Measurements from ENCODE around the gene APOL2.
"Not testable (repeated sequence)": the region's sequence is repeated elsewhere in the genome, so short reads cannot be mapped to it uniquely, and the experiment has no call there.

The APOL2 gene

DNA sequence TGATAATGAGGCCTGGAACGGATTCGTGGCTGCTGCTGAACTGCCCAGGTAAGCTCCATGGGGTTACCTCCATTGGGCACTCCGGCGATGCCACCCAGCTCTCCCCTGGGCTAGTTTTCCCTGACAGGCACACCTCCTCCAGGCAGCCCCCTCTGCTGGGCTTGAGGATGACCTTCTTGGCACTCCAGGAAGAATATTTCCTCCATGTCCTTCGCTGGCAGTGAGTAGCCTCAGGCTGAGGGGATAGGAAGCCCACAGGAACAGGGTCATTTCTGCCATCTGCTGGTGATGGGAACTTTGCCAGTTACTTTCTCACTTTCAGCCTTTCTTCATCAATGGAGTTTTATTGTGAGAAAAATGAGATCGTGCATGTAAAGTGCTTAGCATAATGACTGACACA lies 22.3 kb upstream of the APOL2 start:
- DNase-seq: not testable (repeated sequence)

DNA sequence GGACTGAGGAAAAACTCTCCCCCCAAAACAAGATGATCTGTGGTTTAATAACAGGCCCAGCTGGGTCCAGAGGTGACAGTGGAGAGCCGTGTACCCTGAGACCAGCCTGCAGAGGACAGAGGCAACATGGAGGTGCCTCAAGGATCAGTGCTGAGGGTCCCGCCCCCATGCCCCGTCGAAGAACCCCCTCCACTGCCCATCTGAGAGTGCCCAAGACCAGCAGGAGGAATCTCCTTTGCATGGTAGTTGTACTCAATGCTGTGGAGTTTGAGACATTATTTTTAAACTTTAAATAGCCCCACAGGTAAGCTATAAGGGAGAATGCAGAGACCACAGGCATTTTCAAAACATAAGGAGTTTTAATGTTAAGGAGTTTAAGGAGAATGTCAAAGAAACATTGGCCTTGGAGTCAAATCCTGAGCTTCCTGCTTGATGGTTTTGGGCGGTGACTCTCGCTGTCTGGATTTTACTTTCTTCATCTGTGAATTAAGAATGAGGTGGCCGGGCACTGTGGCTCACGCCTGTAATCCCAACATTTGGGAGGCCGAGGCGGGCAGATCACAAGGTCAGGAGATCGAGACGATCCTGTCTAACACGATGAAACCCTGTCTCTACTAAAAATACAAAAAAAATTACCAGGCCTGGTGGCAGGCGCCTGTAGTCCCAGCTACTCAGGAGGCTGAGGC lies 20.4 kb upstream of the APOL2 start:
- no peak for DNase-seq

DNA sequence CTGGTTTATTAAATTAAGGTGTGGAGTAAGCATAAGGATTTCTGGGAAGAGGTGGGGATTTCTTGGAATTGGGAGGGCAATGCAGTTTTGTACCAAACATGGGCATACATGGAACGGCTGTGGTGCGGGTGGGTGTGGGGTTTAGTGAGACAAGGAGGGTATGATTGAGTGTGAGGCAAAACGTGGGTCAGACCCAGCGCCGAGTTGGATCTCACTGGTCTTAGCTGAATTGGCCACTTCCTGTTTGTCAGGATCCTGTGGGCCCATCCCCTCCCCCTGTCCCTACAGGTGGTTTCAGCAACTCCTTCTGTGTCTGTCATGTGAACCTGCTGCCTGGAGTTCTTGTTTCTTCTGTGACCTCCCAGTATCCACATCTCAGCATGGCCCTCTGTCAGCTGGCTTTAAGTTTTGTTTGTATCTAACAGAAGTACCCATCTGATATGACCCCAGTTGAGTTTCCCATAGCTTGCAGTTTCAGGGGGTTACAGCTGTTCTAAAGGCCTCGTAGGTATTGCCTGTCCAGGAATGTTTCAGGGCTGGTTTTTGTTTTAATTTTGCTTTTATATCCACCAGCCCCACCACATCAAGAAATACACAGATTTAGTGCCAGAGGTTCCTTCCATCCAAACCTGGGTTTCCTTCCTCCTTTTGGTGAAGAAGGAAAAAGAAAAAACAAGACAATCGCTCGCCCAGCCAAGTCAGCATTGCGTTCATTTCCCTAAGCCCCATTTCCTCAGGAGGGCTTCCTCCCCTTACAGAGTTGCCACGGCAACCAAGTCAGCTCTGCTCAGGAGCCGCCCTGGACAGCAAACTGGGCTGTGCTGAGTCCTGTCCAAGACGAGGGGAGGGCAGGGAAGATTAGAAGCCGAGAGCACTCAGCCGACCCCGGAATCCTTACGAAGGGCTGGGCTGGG lies 19.6 kb upstream of the APOL2 start:
- no peak for DNase-seq

DNA sequence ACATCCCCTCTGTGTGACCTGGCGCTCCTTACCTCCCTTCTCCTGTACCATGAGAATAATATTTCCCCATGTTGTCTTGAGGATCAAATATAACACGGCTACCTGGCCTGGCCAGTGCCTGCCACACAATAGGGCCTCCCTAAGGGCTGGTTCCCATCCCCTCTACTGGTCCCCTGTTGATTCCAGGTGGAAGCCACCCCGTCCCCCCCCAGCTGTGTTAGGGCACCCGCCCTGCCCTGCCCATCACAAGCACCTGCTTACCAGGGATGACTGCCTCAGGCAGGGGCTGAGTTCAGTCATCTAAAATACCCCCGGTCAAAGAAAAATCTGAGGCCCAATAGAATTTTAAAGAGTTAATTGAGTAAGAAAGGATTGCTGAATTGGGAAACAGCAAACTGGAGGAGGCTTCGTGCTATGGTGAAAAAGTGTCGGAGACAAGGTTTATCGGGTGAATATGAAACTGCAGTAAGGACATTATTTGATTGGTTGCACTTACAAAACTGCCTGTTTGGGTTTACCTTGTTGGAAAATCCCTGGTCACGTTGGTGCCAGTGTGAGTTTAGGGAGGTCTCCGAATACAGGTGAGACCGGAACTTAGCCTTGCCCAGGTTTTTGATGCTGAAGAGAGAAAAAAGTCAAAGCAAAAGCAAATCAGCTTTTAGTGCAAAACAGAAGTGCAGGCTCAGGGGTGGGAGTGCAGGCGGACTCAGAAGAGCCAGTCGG lies 18.8 kb upstream of the APOL2 start:
- DNase-seq: peak in 1 of 2 donors; percentile 36

DNA sequence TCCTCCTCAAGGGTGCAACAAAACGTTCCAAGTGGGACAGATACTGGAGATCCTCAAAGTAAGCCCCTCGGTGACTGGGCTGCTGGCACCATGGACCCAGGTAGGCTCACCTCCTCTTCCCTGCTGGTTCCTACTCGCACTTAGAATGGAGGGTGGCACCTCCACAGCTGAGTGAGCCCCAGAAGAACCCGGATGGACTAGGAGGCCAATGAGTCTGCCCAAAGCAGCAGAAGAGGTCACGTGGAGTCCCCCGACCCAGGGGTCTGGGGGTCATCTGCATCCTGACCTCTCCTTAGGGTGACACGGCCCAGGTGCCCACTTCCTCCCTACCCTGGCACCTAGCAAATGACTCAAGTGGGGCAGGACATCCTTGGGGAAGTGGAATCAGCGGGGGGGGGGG lies 18.0 kb upstream of the APOL2 start:
- no peak for DNase-seq

DNA sequence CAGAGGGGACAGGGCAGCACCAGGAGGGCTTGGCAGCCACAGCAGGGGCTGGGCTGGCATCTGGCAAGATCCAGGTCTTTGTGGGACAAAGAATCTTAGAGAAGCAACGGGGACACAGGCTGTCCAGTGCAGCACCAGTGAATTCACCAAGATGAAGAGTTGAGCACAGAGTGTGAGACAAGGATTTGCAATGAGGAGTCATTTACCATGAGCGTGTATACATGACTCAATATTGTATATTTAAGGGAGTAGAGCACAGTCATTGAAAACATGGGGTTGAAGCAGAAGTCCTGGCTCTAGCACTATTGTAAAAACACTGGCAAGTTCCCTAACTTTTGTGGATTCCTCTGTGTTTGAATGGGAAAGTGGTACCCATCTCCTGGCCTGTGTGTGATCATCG lies 17.2 kb upstream of the APOL2 start:
- no peak for DNase-seq

DNA sequence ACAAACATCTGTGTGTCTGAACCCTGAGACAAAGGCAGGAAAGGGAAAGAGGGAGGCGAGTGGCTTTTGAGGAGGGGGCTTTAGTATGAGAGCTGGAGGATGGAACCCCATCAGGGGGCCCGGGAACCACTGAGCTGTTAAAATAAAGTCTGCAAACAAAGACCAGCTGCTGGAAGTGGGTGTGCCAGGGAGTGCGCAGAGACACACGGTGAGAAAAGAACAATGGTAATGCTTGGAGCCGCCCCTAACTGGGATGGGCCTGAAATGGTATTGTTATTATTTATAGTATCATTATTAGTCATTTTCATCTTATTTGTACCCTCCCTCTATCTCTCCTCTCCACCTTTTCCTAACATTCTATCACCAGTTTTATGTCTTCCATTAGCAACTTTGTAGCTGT lies 16.2 kb upstream of the APOL2 start:
- not testable (repeated sequence) for DNase-seq

DNA sequence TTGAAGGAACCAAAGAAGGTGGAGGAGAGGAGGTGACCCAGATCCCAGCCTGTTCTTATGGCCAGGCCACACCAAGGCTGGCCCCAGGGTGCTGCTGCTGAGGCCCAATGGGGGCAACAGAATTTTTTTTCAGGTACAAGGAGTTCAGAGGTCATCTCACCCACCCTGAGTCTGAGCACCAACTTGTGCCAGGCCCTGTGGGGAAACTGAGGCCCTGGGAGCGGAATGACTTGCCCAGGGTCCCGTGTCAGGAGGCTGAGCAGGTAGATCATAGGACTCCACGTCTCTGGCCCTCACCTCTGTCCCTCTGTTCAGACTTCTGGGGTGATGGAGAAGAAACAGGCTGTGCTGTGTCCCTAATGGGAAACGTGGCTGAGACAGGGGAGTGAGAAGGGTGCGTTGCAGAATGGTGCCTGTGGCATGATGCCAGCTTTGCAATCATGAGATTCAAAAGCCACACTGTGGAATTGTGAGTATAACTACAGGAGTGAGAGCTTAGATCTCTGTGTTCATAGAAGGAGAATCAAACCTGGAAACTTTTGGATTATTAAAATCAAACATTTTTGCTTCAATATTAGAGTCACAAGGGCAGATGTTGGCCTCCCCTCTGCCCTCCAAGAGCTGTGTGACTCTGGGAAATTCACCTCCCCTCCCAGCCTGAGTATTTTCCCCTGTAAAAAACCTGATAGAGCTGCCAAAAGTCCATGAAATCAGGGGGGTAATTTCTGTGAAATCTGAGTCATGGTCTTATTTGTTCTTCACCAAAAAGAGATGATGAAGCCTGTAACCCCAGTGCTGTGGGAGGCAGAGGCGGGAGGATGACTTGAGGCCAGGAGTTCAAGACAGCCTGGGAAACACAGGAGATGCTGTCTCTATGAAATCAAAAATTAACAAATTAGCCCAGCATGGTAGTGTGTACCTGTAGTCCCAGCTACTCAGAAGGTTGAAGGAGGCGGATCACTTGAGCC lies 14.5 kb upstream of the APOL2 start:
- DNase-seq: no peak

DNA sequence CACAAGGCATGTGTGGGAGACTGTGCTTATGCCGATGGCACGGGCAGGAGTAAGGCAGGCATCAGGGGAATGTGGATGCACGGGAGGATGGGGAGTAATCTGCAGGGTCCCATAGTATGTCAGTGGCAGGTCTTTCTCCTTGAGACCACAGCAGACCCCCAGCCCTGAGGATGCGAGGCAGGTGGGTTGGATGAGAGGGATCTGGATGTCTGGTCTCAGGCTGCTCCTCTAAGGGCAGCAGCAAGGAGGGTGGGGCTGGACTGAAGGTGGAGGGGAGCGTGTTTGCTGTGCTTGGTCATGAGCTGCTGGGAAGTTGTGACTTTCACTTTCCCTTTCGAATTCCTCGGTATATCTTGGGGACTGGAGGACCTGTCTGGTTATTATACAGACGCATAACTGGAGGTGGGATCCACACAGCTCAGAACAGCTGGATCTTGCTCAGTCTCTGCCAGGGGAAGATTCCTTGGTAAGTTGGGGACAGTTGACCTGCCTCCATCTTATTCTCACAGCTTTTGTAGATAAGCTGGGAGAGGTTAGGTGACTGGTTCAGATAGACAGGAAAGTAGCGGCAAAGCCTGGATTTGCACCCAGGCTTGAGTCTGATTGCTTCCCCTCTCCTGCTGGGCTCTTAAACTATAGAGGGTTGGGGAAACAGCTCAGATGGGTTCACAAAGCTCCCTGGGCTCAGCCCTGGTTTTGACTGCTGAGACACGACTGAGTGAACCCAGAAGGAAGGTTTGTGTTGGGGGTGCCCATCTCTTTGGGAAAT lies 13.6 kb upstream of the APOL2 start, which contains the start of gene APOL1:
Gene APOL1 (plus strand): TSS at position 380 of the 769 bp plus-strand sequence. CDS start 1,823 bp downstream, outside the sequence.
- peak; percentile 44 to 73 for DNase-seq

DNA sequence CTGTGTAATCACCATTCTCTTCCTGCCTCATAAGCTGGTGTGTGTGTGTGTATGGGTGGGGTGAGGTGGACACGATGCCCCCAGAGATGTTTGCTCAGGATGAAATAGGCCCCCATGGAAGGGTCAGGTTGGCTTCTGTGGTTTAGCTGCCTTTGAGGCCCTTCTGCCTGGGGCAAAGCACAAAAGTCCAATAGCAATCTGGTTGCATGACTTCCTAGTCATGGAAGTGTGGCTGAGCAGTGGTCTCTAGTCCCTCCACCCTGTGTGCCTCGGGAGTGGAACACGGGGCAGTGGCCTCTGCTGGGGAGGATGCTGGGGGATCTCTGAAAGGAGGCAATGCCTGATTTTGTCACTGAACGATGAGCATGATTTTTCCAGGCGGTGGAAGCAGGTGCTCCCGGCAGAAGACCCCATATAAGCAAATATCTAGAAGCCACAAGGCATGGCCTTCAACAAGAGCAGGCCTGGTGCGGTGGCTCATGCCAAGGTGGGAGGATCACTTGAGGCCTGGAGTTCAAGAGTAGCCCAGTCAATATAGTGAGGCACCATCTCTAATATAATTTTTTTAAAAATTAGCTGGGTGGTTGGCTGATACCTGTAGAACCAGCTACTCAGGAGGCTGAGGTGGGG lies 12.8 kb upstream of the APOL2 start:
- DNase-seq: not testable (repeated sequence)

DNA sequence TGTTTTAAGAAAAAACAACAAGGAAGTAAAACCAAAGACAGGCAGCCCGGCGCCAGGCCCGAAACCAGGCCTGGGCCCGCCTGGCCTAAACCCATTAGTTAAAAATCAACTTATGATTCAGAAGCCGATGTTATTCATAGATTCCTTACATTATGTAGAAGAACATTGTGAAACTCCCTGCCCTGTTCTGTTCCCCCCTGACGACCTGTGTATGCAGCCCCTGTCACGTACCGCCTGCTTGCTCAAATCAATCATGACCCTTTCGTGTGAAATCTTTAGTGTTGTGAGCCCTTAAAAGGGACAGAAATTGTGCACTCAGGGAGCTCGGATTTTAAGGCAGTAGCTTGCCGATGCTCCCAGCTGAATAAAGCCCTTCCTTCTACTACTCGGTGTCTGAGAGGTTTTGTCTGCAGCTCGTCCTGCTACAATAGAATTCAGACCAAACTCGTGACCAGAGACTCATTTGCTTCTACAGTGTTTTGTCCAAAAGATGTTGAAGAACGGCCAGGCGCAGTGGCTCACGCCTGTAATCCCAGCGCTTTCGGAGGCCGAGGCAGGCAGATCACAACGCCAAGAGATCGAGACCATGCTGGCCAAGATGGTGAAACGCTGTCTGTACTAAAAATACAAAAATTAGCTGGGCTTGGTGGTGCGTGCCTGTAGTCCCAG lies 11.1 kb upstream of the APOL2 start:
- DNase-seq: not testable (repeated sequence)

DNA sequence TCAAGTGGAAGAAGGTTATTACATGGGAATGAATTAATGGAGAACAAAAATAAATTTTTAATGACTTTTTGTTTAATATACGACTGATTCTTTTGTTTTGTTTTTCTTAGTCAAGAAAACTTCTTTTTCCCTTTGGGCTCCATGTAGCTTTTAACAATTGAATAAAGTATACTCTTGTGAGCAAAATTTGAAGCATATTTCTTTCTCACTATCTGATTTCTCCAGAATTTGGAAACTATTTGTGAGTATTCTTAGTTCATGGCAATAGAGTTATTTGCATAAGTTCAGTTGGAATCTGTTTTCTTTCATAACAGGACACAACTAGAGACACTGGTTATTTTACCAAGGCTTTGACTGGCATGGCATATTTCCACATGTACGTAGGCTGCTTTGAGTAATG lies 9.8 kb upstream of the APOL2 start:
- DNase-seq: no peak

DNA sequence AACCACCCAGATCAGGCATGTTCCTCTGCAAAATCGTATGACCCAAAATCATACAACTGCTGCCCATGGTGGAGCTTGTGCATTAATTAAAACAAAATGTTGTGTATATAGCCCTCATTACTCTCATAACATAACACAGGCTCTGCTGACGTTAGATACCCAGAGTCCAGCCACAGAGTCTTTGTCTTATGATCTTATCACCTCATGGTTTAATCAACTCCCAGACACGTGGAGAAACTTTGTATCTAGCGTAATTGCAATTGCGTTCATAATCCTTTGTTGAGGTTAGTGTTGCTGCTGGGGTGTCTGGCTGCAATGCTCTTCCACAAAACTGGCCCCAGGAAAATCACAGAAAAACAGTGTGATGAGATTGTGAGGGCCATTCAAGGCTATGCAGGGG lies 8.6 kb upstream of the APOL2 start:
- no peak for DNase-seq

DNA sequence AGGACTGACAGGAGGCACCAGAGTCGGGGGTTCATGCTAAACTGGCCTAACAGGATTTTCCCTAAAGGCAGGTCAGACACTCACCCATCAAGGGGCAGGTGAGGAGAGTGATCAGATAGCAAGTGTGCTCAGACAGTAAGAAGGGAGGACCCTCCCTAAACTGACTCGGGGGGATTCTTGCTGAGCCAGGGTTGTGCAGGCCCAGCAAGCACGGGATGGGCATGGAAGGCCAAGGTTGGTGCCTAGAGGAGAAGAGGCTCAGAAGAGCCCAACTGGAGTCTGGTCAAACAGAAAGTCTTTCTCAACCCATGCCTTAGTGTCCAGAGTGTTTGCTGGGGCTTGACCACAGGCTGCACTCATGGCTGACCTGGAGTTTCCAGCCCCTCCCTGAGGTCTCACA lies 7.4 kb upstream of the APOL2 start:
- no peak for DNase-seq

DNA sequence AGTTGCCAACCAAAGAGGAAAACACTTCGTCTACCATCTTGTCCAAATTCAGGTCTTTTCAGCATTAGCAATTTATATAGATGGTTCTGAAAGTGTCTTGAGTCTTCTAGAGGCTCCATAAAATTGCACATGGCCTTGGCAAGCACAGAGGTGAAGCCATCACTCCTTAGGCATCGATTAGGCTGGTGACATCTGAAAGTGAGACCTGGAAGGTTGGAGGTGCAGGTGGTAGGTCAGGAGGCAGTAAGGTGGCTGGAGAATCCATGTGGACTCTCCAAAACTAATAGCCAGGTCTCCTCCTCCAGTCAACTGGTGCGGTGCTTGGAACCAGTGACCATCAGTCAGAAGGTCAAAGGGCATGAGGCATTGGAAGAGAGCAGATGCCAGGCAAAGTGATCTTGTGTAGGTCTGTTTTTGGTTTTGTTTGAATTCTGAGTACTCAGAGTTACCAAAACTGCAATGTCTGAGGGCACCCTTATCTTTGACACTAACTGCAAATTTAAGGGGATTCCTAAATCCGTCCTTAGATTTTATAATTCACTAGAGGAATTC lies 6.6 kb upstream of the APOL2 start:
- DNase-seq: no peak

DNA sequence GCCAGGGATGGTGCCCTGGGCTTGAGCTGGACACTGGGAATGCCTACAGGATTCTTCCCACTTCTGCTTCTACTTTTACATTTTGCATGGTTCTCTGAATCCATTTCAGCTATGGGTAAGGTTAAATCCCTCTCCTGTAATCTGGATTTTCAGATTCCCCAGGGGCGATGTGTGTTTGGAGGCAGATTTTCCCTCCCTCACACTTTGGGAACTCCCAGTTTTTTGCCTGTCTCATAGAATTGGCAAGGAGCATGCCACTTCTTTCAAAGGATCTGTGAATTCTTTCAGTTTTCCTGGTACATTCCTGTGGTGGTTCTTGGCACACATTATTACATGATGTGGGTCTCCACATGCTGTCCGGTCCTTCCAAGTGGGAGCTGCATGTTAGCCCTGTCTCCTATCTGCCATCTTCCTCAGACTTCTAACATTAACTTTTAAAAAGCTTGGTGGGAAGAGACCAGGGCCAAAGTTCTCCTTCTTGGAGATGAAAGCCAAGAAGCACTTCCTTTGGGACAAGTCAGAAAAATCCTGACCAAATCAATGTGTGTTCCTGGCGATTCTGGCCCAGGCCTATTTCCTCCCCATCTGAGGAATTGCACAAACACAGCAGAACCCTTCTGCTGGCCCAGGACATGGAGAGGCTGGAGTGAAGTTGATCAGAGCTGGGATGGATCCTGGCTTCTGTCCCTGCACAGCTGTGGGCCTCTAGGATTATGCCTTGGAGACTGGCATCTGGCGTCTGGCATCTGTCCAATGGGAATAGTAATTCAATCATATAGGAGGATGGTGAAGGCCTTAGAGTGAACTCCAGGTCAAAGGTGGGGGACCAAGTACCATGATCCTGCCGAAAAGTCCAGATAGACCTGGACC lies 5.4 kb upstream of the APOL2 start:
- no peak for DNase-seq

DNA sequence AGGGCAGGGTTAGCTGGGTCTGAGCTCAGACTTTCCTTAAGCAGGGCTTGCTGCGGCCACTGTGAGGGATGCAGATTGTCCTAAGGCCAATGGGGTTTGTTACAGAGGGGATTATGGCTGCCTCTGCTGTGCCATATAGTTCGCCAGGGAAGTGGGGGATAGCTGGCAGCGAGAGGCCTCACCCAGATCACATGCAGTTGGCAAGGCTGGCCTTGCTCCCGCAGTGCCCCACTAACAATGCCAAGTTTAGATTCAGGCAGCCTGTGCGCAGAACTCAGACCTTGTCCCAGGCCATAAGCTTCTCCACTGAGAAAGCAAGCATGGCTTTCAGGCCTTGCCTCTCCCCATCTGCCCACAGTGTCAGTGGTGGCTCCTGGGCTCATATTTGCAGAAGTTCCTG lies 4.7 kb upstream of the APOL2 start:
- DNase-seq: no peak

DNA sequence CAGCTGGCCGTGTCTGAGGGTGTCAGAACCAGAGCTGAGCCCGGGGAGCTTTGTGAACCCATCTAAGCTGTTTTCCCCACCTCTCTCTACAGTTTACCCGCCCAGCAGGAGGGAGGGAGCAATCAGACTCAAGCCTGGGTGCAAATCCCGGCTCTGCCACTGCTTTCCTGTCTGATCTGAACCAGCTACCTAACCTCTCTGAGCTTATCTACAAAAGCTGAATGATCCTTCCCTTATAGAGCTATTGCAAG lies 252 bp downstream of the APOL2 start:
- no peak for DNase-seq

Data from CD4-positive, alpha-beta T cell treated with Interleukin-1 beta for 1 hour (primary cell).